NCI-H82 (cell line): ENCODE results near the gene PCNT.

Source experiments
- DNase-seq: peaks from one replicate; lab custom pipeline; 2025; lab: John Stamatoyannopoulos, UW

The PCNT gene

GRCh38 chr21:46329796-46330195 lies 5.8 kb downstream of the PCNT start:
- DNase-seq, result no peak

- no peak for DNase-seq
These were observed 10.6 kb downstream of the PCNT start for GRCh38 chr21:46334351-46335140.

- no peak for DNase-seq
These were observed 12.6 kb downstream of the PCNT start for GRCh38 chr21:46336603-46337002.

- no peak for DNase-seq
These were observed 17.0 kb downstream of the PCNT start for GRCh38 chr21:46340998-46341397.

GRCh38 chr21:46344219-46344915 lies 20.4 kb downstream of the PCNT start:
- no peak for DNase-seq

- DNase-seq, result no peak
These were observed 21.9 kb downstream of the PCNT start for GRCh38 chr21:46345861-46346260.

- no peak for DNase-seq
These were observed 22.6 kb downstream of the PCNT start for GRCh38 chr21:46346296-46347202.

- DNase-seq, result no peak
These were observed 23.2 kb downstream of the PCNT start for GRCh38 chr21:46347203-46347550.

- no peak for DNase-seq
These were observed 23.9 kb downstream of the PCNT start for GRCh38 chr21:46347791-46348381.

GRCh38 chr21:46349134-46349760 lies 25.3 kb downstream of the PCNT start:
- no peak for DNase-seq

- no peak for DNase-seq
These were observed 26.6 kb downstream of the PCNT start for GRCh38 chr21:46350571-46350970.

- DNase-seq, result no peak
These were observed 27.0 kb downstream of the PCNT start for GRCh38 chr21:46350981-46351380.

- no peak for DNase-seq
These were observed 27.7 kb downstream of the PCNT start for GRCh38 chr21:46351476-46352163.

GRCh38 chr21:46352164-46352515 lies 28.2 kb downstream of the PCNT start:
- no peak for DNase-seq

GRCh38 chr21:46352913-46353312 lies 29.0 kb downstream of the PCNT start:
- no peak for DNase-seq

- no peak for DNase-seq
These were observed 30.1 kb downstream of the PCNT start for GRCh38 chr21:46354046-46354445.

- DNase-seq, result no peak
These were observed 30.6 kb downstream of the PCNT start for GRCh38 chr21:46354518-46354917.

GRCh38 chr21:46355161-46356004 lies 31.4 kb downstream of the PCNT start:
- no peak for DNase-seq

GRCh38 chr21:46356005-46356338 lies 32.0 kb downstream of the PCNT start:
- DNase-seq, result no peak
